Transverse colon (tissue), 4 donors: ENCODE measurements around the gene HES5. TPM values are rescaled to one million over a fixed set of nuclear protein-coding genes. Genes with fewer than 3 reads are reported as not detected.

ENCODE experiments used
- DNase-seq: peaks from one replicate; pipeline ENCODE4 v3.0.0-alpha.2; 2019
- H3K27ac ChIP-seq, 4 donors: fragments of 200-600 bp; sonication (generic); 2 replicates each; pipeline ENCODE4 v1.5.1; 2016 to 2018; ENCODE audit warnings: inconsistent platforms in 4 of 4
- H3K27me3 ChIP-seq: fragments of 200-600 bp; sonication (generic); 2 replicates; pipeline ENCODE4 v1.5.1; 2017; ENCODE audit warnings: inconsistent platforms
- H3K36me3 ChIP-seq, 4 donors: fragments of 200-600 bp; sonication (generic); 2 replicates each; pipeline ENCODE4 v1.5.1; 2017 to 2019; ENCODE audit warnings: inconsistent platforms in 4 of 4
- H3K4me1 ChIP-seq, 4 donors: fragments of 200-600 bp; sonication (generic); 2 replicates each; pipeline ENCODE4 v1.5.1; 2017 to 2020; ENCODE audit warnings: inconsistent platforms in 4 of 4
- H3K4me3 ChIP-seq, 4 donors: fragments of 200-600 bp; sonication (generic); 1 replicate in 1 of 4; 2 replicates in 3 of 4; pipeline versions ENCODE4 v1.5.1 to v1.6.1; 2017 to 2019; ENCODE audit warnings: inconsistent platforms in 4 of 4
- H3K9me3 ChIP-seq, 2 donors: fragments of 200-600 bp; sonication (generic); 2 replicates each; pipeline ENCODE4 v1.5.1; 2017 to 2019; ENCODE audit warnings: inconsistent platforms in 2 of 2
- CTCF ChIP-seq, 5 experiments: fragments of 200-600 bp in 3 of 5; fragments of 450-650 bp in 2 of 5; sonication (generic) in 3 of 5; IDR thresholded peaks; 1 replicate in 2 of 5; 2 replicates in 3 of 5; pipeline ENCODE4 v1.5.1; 2016 to 2017; ENCODE audit warnings: antibody characterized with exemption in 5 of 5, inconsistent platforms in 3 of 5, mild to moderate bottlenecking in 2 of 5, moderate library complexity in 1 of 5
- EP300 ChIP-seq: sonication (generic); formaldehyde crosslinking; IDR thresholded peaks from one replicate; pipeline ENCODE4 v1.6.1; 2017; ENCODE audit warnings: antibody characterized with exemption, low read depth
- POLR2A ChIP-seq: fragments of 450-650 bp; IDR thresholded peaks from one replicate; pipeline ENCODE4 v1.6.1; 2016; ENCODE audit warnings: antibody characterized with exemption, mild to moderate bottlenecking, moderate library complexity
- POLR2AphosphoS5 ChIP-seq, 3 donors: sonication (generic); formaldehyde crosslinking; IDR thresholded peaks; one replicate each; pipeline ENCODE4 v1.6.1; 2016; ENCODE audit warnings: antibody characterized with exemption in 3 of 3
- WGBS, 2 donors: methylation state at CpG; one replicate each; pipeline ENCODE4 v1.1.5; 2018; ENCODE audit warnings: low coverage in 1 of 2; 5-methylcytosine and 5-hydroxymethylcytosine counted together
- in situ Hi-C, 4 donors: fragments of 200-750 bp; cut with MboI; loops; one replicate each; pipeline versions ENCODE4 v1.15.0 to v1.15.1; 2017; ENCODE audit warnings: low sequenced_read_pairs in 3 of 4, low pct_ligation_motif_present in 1 of 4, low pct_unique_long_range_greater_than_20kb in 1 of 4
- intact Hi-C: fragments of 100-400 bp; cut with DNase I; formaldehyde crosslinking; loops from one replicate; pipeline ENCODE4 v1.15.1; 2023; ENCODE audit warnings: low total_unique reads
- total RNA-seq, 4 donors: library from RNA; depleted of rRNA; stranded (reverse); fragments of >200 nt; gene quantifications; one replicate each; pipeline ENCODE4 v1.1.0, GENCODE V29; 2016

Gene HES5
- total RNA-seq, 4 donors from 2014 or later = 0.64 to 1.1 TPM; not detected in 2

- in situ Hi-C loops = no loop called here
- Histone ChIP-seq H3K27ac (no peak overlapping the region), H3K4me3 (no peak overlapping the region), H3K9me3 (no peaks in the 10 kb centered on the region), H3K4me1 (peaks cover 0 to 3% (median 0%) of the 10 kb centered on the region in 4 donors), H3K27me3 (peaks cover 56% of the 10 kb centered on the region), H3K36me3 (no peaks in the 10 kb centered on the region)
- 53 to 60% methylated on average over 1 to 28 of the region's 28 CpGs for WGBS, 2 donors
- DNase-seq = no peak
- intact Hi-C loops = no loop called here
- TF ChIP-seq POLR2A = no peak
- no peak for TF ChIP-seq POLR2AphosphoS5 (IDR thresholded peaks at IDR 0.05)
- TF ChIP-seq EP300 = no peak
- no peak for TF ChIP-seq CTCF (IDR thresholded peaks at IDR 0.05)
Measured at GRCh38 chr1:2501041-2501819, 28.8 kb downstream of the HES5 start.

GRCh38 chr1:2499986-2500596 is 30.0 kb downstream of the HES5 start:
- no peak for TF ChIP-seq POLR2A
- no peak for TF ChIP-seq CTCF (IDR thresholded peaks at IDR 0.05)
- no peak for TF ChIP-seq POLR2AphosphoS5 (IDR thresholded peaks at IDR 0.05)
- TF ChIP-seq EP300 = no peak
- in situ Hi-C loops = no loop called here
- Histone ChIP-seq H3K27ac (no peak overlapping the region), H3K27me3 (peaks cover 47% of the 10 kb centered on the region), H3K36me3 (no peaks in the 10 kb centered on the region), H3K4me1 (peaks cover 0 to 3% (median 0%) of the 10 kb centered on the region in 4 donors), H3K9me3 (no peaks in the 10 kb centered on the region), H3K4me3 (no peak overlapping the region)
- 50% methylated on average over 19 of the region's 19 CpGs; no CpG with 5 or more reads in 1 of the 2 donors for WGBS, 2 donors
- DNase-seq = no peak
- intact Hi-C loops = no loop called here

GRCh38 chr1:2499260-2499659 is 30.8 kb downstream of the HES5 start:
- intact Hi-C loops = no loop called here
- Histone ChIP-seq H3K27me3 (peaks cover 39% of the 10 kb centered on the region), H3K4me1 (peaks cover 0 to 3% (median 0%) of the 10 kb centered on the region in 4 donors), H3K36me3 (no peaks in the 10 kb centered on the region), H3K27ac (no peak overlapping the region), H3K9me3 (no peaks in the 10 kb centered on the region), H3K4me3 (no peak overlapping the region)
- TF ChIP-seq CTCF (IDR thresholded peaks at IDR 0.05) (no peak), POLR2AphosphoS5 (IDR thresholded peaks at IDR 0.05) (no peak), POLR2A (no peak), EP300 (no peak)
- in situ Hi-C loops = no loop called here
- DNase-seq = no peak
- WGBS, 2 donors = 47% methylated on average over 4 of the region's 4 CpGs; no CpG with 5 or more reads in 1 of the 2 donors

- H3K4me1 ChIP-seq = peaks cover 0 to 3% (median 1%) of the 10 kb centered on the region in 4 donors
- no peak for TF ChIP-seq EP300
- no peak for TF ChIP-seq CTCF (IDR thresholded peaks at IDR 0.05)
- no peak for TF ChIP-seq POLR2AphosphoS5 (IDR thresholded peaks at IDR 0.05)
- no peak for TF ChIP-seq POLR2A
- intact Hi-C loops = no loop called here
- H3K27ac ChIP-seq = no peak overlapping the region
- H3K4me3 ChIP-seq = no peak overlapping the region
- H3K27me3 ChIP-seq = peaks cover 33% of the 10 kb centered on the region
- no peaks in the 10 kb centered on the region for H3K36me3 ChIP-seq
- no peak for DNase-seq
- in situ Hi-C loops = no loop called here
- 63% methylated on average over 16 of the region's 19 CpGs; no CpG with 5 or more reads in 1 of the 2 donors for WGBS, 2 donors
- H3K9me3 ChIP-seq = no peaks in the 10 kb centered on the region
Measured at GRCh38 chr1:2498648-2499047, 31.4 kb downstream of the HES5 start.
